ENCODE results near the gene GULP1.

- TF ChIP-seq CTCF (IDR thresholded peaks at IDR 0.05; ENCODE audit: insufficient read depth, low read length) (no peak), POLR2AphosphoS5 (IDR thresholded peaks at IDR 0.05; ENCODE audit: low read depth) (no peak), REST (IDR thresholded peaks at IDR 0.05; ENCODE audit: insufficient replicate concordance, low read depth) (no peak), SPI1 (IDR thresholded peaks at IDR 0.05; ENCODE audit: borderline replicate concordance, low read depth) (no peak), GABPA (IDR thresholded peaks at IDR 0.05; ENCODE audit: low read depth) (no peak)
Observed at GRCh38 chr2:188526701-188527100, 235.0 kb downstream of the GULP1 start.
